Liver (tissue), 9 donors: ENCODE data around the gene PRRC2A. TPM values are rescaled to one million over a fixed set of nuclear protein-coding genes. Genes with fewer than 3 reads are reported as not detected.

Source experiments
- DNase-seq: peaks from one replicate; pipeline ENCODE4 v3.0.0-alpha.2; 2017; ENCODE audit warnings: low spot score
- H3K27ac ChIP-seq, 2 donors: one replicate each; pipeline ENCODE4 v1.7.0; 2013; ENCODE audit warnings: inconsistent platforms in 2 of 2, low read length in 2 of 2, control low read depth in 1 of 2, low read depth in 1 of 2, mild to moderate bottlenecking in 1 of 2
- H3K27me3 ChIP-seq, 4 donors: one replicate each; pipeline versions ENCODE4 v1.6.1 to v1.7.0; 2013; ENCODE audit warnings: low read length in 3 of 4, inconsistent platforms in 1 of 4, mild to moderate bottlenecking in 1 of 4, moderate library complexity in 1 of 4; ENCODE audit not compliant: control insufficient read depth in 4 of 4, insufficient read depth in 4 of 4
- H3K36me3 ChIP-seq, 4 donors: one replicate each; pipeline versions ENCODE4 v1.6.1 to v1.7.0; 2013; ENCODE audit warnings: low read length in 3 of 4, mild to moderate bottlenecking in 3 of 4, low read depth in 1 of 4, moderate library complexity in 1 of 4; ENCODE audit not compliant: control insufficient read depth in 4 of 4, insufficient read depth in 3 of 4
- H3K4me1 ChIP-seq, 4 donors: one replicate each; pipeline versions ENCODE4 v1.6.1 to v1.7.0; 2013; ENCODE audit warnings: low read length in 3 of 4, mild to moderate bottlenecking in 3 of 4, moderate library complexity in 1 of 4; ENCODE audit not compliant: control insufficient read depth in 4 of 4, insufficient read depth in 4 of 4
- H3K4me3 ChIP-seq, 3 donors: one replicate each; pipeline versions ENCODE4 v1.6.1 to v1.7.0; 2013; ENCODE audit warnings: low read length in 3 of 3, control low read depth in 1 of 3, low read depth in 1 of 3, mild to moderate bottlenecking in 1 of 3
- H3K9ac ChIP-seq, 2 donors: one replicate each; pipeline ENCODE4 v1.7.0; 2013; ENCODE audit warnings: low read length in 2 of 2, mild to moderate bottlenecking in 2 of 2, moderate library complexity in 2 of 2, control low read depth in 1 of 2, low read depth in 1 of 2
- H3K9me3 ChIP-seq, 4 donors: one replicate each; pipeline versions ENCODE4 v1.6.1 to v1.7.0; 2013; ENCODE audit warnings: low read length in 3 of 4; ENCODE audit not compliant: control insufficient read depth in 4 of 4
- EGR1 ChIP-seq, 2 donors: IDR thresholded peaks; 2 replicates each; pipeline ENCODE4 v1.6.1; 2016 to 2018; ENCODE audit warnings: antibody characterized with exemption in 2 of 2, low read depth in 2 of 2
- FOXA1 ChIP-seq: IDR thresholded peaks from 2 replicates; pipeline ENCODE4 v1.6.1; 2016; ENCODE audit warnings: antibody characterized with exemption
- FOXA2 ChIP-seq: IDR thresholded peaks from 2 replicates; pipeline ENCODE4 v1.6.1; 2016; ENCODE audit warnings: antibody characterized with exemption
- HNF4A ChIP-seq, 2 donors: conservative IDR thresholded peaks; 2 replicates each; pipeline ENCODE4 v1.6.1; 2016; ENCODE audit warnings: antibody characterized with exemption in 2 of 2, mild to moderate bottlenecking in 2 of 2
- HNF4G ChIP-seq: IDR thresholded peaks from 2 replicates; pipeline ENCODE4 v1.6.1; 2016; ENCODE audit warnings: antibody characterized with exemption
- JUND ChIP-seq, 2 donors: IDR thresholded peaks; 2 replicates each; pipeline ENCODE4 v1.6.1; 2016; ENCODE audit warnings: antibody characterized with exemption in 2 of 2
- MAX ChIP-seq: IDR thresholded peaks from 2 replicates; pipeline ENCODE4 v1.6.1; 2016; ENCODE audit warnings: antibody characterized with exemption
- NR2F2 ChIP-seq: IDR thresholded peaks from 2 replicates; pipeline ENCODE4 v1.6.1; 2016; ENCODE audit warnings: antibody characterized with exemption
- REST ChIP-seq: IDR thresholded peaks from 2 replicates; pipeline ENCODE4 v1.6.1; 2016; ENCODE audit warnings: antibody characterized with exemption, mild to moderate bottlenecking
- RXRA ChIP-seq, 2 donors: IDR thresholded peaks; 2 replicates each; pipeline ENCODE4 v1.6.1; 2017 to 2018; ENCODE audit warnings: antibody characterized with exemption in 2 of 2, mild to moderate bottlenecking in 1 of 2
- SP1 ChIP-seq: IDR thresholded peaks from 2 replicates; pipeline ENCODE4 v1.6.1; 2018; ENCODE audit warnings: antibody characterized with exemption, mild to moderate bottlenecking
- TAF1 ChIP-seq: conservative IDR thresholded peaks from 2 replicates; pipeline ENCODE4 v1.6.1; 2016; ENCODE audit warnings: antibody characterized with exemption, mild to moderate bottlenecking
- YY1 ChIP-seq: IDR thresholded peaks from 2 replicates; pipeline ENCODE4 v1.6.1; 2016; ENCODE audit warnings: antibody characterized with exemption, mild to moderate bottlenecking
- WGBS: extraction: QIAGEN DNeasy Blood & Tissue Kit; methylation state at CpG from one replicate; pipeline ENCODE4 v1.1.7; 2013; 5-methylcytosine and 5-hydroxymethylcytosine counted together
- polyA plus RNA-seq, 2 donors: library from polyadenylated mRNA; stranded (reverse) in 1 of 2; unstranded in 1 of 2; fragments of 200-250 nt in 1 of 2; fragments of >200 nt in 1 of 2; fragmentation: Nextera tagmentation in 1 of 2; extraction: Ambion mirVana in 1 of 2; gene quantifications; one replicate each; pipeline versions ENCODE4 v1.2.1 to v1.2.3, GENCODE V29; 2013 to 2015
- total RNA-seq, 2 donors: library from RNA; depleted of rRNA; stranded (reverse); fragments of >200 nt; gene quantifications; one replicate each; pipeline ENCODE4 v1.2.3, GENCODE V29; 2014
- TF ChIP-seq, protein P1 (sequence below): IDR thresholded peaks from 2 replicates; pipeline ENCODE4 v1.6.1; 2016; ENCODE audit warnings: antibody characterized with exemption
- TF ChIP-seq, protein P2 (sequence below): IDR thresholded peaks from 2 replicates; pipeline ENCODE4 v1.6.1; 2016; ENCODE audit warnings: antibody characterized with exemption
- TF ChIP-seq, protein P3 (sequence below): fragments of 150-350 bp; IDR thresholded peaks from 2 replicates; pipeline ENCODE4 v1.5.1; 2017; ENCODE audit warnings: improper control_type of control experiment, low read depth, low read length; ENCODE audit not compliant: missing input control
- donor health status: healthy.
- donor health status: healthy.
- donor health status: healthy.
- donor health status: healthy.
- donor health status: healthy.

The PRRC2A gene
- total and polyA plus RNA-seq, 4 donors = 21.9 to 39.3 (median 29.5) TPM

DNA sequence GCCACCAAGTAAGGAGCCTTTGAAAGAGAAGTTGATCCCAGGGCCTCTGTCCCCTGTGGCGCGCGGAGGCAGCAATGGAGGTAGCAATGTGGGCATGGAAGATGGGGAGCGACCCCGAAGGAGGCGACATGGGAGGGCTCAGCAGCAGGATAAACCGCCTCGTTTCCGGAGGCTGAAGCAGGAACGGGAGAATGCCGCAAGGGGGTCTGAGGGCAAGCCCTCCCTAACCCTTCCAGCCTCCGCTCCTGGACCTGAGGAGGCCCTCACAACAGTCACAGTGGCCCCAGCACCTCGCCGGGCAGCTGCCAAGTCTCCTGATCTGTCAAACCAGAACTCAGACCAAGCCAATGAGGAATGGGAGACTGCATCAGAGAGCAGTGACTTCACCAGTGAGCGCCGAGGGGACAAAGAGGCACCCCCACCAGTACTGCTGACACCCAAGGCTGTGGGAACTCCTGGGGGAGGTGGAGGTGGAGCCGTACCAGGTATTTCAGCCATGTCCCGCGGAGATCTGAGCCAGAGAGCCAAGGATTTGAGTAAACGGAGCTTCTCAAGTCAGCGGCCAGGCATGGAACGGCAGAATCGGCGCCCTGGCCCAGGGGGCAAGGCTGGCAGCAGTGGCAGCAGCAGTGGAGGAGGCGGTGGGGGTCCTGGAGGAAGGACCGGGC, 11.9 kb downstream of the PRRC2A start:
- peaks cover 47 to 88% (median 60%) of the 10 kb centered on the region in 4 donors for H3K36me3 ChIP-seq

DNA sequence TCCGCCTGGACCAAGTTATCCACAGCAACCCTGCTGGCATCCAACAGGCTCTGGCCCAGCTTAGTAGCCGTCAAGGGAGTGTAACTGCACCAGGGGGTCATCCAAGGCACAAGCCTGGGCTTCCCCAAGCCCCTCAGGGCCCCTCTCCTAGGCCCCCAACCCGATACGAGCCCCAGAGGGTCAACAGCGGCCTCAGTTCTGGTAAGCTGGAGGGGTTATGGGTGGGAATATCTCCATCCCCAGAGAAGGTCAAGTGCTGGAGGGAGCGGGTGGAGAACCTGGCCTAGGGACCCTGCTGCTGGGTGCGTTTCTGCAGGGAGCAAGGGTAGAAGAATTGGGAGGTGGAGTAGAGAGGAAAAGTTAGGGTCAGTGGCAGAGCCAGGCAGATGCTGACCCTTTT, 12.9 kb downstream of the PRRC2A start:
- Histone ChIP-seq H3K9me3 (no peaks in the 10 kb centered on the region), H3K4me3 (no peak overlapping the region), H3K9ac (no peak overlapping the region), H3K27me3 (no peaks in the 10 kb centered on the region), H3K4me1 (peaks cover 2 to 23% (median 17%) of the 10 kb centered on the region in 4 donors), H3K36me3 (peaks cover 43 to 85% (median 53%) of the 10 kb centered on the region in 4 donors), H3K27ac (no peak overlapping the region)
- WGBS = 95% methylated on average over 7 of the region's 7 CpGs
- DNase-seq = no peak
- TF ChIP-seq MAX = no peak
- no peak for TF ChIP-seq EGR1 (IDR thresholded peaks at IDR 0.05; ENCODE audit: low read depth in 2 of 2)
- no peak for TF ChIP-seq SP1
- no peak for TF ChIP-seq FOXA1
- TF ChIP-seq, protein P1, sequence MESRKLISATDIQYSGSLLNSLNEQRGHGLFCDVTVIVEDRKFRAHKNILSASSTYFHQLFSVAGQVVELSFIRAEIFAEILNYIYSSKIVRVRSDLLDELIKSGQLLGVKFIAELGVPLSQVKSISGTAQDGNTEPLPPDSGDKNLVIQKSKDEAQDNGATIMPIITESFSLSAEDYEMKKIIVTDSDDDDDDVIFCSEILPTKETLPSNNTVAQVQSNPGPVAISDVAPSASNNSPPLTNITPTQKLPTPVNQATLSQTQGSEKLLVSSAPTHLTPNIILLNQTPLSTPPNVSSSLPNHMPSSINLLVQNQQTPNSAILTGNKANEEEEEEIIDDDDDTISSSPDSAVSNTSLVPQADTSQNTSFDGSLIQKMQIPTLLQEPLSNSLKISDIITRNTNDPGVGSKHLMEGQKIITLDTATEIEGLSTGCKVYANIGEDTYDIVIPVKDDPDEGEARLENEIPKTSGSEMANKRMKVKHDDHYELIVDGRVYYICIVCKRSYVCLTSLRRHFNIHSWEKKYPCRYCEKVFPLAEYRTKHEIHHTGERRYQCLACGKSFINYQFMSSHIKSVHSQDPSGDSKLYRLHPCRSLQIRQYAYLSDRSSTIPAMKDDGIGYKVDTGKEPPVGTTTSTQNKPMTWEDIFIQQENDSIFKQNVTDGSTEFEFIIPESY = no peak
- no peak for TF ChIP-seq HNF4G
- TF ChIP-seq REST = no peak
- no peak for TF ChIP-seq TAF1
- no peak for TF ChIP-seq NR2F2
- TF ChIP-seq, protein P2, sequence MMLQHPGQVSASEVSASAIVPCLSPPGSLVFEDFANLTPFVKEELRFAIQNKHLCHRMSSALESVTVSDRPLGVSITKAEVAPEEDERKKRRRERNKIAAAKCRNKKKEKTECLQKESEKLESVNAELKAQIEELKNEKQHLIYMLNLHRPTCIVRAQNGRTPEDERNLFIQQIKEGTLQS = no peak
- TF ChIP-seq JUND (IDR thresholded peaks at IDR 0.05) = no peak

More for the DNA sequence above, 11.9 kb downstream of the PRRC2A start:
- Histone ChIP-seq H3K4me3 (no peak overlapping the region), H3K4me1 (peaks cover 2 to 23% (median 17%) of the 10 kb centered on the region in 4 donors), H3K9ac (no peak overlapping the region), H3K9me3 (no peaks in the 10 kb centered on the region), H3K27ac (no peak overlapping the region), H3K27me3 (no peaks in the 10 kb centered on the region)
- 95% methylated on average over 26 of the region's 26 CpGs for WGBS
- DNase-seq = no peak
- TF ChIP-seq, protein P3, sequence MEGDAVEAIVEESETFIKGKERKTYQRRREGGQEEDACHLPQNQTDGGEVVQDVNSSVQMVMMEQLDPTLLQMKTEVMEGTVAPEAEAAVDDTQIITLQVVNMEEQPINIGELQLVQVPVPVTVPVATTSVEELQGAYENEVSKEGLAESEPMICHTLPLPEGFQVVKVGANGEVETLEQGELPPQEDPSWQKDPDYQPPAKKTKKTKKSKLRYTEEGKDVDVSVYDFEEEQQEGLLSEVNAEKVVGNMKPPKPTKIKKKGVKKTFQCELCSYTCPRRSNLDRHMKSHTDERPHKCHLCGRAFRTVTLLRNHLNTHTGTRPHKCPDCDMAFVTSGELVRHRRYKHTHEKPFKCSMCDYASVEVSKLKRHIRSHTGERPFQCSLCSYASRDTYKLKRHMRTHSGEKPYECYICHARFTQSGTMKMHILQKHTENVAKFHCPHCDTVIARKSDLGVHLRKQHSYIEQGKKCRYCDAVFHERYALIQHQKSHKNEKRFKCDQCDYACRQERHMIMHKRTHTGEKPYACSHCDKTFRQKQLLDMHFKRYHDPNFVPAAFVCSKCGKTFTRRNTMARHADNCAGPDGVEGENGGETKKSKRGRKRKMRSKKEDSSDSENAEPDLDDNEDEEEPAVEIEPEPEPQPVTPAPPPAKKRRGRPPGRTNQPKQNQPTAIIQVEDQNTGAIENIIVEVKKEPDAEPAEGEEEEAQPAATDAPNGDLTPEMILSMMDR = no peak
- TF ChIP-seq SP1 (no peak), TAF1 (no peak), MAX (no peak), RXRA (IDR thresholded peaks at IDR 0.05) (no peak), NR2F2 (no peak), HNF4A (conservative IDR thresholded peaks at IDR 0.05) (no peak), YY1 (no peak), FOXA1 (no peak), FOXA2 (no peak)
- TF ChIP-seq, protein P2 = no peak
- TF ChIP-seq, protein P1 = no peak
